HG02943 (cell line): ENCODE results near the gene LIFR.

Source experiments
- ATAC-seq: cut with Tn5 transposase; IDR thresholded peaks from one replicate; pipeline ENCODE4 v1.9.1; 2021; ENCODE audit warnings: mild to moderate bottlenecking, low read depth, moderate library complexity; ENCODE audit not compliant: unreplicated experiment

The LIFR gene

GRCh38 chr5:38553001-38553521 lies 3.4 kb downstream of the LIFR start:
- no peak for ATAC-seq

DNA sequence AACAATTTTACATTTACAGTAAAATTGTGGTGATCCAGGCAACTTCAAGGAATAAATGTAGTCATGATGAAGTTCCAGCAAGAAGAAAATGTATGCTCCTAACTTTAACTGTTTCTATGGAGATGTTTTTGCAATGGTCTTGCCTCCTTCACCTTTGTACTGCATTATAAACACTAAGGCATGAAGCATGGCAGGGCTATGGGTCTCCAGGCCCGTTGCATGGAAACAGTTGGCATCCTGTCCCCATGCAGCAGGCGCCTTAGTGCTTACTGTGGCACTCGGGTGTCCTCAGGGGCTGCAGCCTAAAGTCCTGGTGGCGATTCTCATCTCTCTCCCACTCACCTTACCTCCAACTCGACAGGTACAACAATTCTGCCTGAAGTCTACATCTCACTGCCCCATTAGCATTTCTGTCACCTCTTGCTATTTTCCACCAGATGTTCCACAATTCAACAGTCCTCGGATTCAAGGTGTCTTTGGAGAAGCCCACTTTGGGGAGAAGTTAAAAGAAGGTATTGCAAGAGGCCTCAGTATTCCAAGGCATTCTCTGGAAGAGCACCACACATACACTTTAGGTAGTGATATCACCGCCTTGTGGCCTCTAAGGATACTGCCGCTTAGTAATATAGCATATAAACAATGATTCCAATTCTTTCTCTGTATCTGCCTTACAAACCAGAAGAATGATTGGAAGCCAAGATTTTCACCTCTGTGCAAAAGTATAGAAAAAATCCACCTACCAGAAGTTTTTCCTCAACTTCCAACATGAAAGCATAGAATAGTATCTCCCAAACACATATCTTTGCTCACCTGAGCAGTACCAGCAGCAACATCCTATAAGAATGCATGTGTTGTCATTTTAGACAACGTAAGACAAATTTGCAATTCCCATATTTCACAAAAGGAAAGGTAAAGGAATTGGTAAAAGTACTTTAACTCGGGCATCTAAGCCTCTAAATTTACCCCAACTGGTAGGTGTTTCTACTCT lies 5.1 kb downstream of the LIFR start:
- no peak for ATAC-seq

DNA sequence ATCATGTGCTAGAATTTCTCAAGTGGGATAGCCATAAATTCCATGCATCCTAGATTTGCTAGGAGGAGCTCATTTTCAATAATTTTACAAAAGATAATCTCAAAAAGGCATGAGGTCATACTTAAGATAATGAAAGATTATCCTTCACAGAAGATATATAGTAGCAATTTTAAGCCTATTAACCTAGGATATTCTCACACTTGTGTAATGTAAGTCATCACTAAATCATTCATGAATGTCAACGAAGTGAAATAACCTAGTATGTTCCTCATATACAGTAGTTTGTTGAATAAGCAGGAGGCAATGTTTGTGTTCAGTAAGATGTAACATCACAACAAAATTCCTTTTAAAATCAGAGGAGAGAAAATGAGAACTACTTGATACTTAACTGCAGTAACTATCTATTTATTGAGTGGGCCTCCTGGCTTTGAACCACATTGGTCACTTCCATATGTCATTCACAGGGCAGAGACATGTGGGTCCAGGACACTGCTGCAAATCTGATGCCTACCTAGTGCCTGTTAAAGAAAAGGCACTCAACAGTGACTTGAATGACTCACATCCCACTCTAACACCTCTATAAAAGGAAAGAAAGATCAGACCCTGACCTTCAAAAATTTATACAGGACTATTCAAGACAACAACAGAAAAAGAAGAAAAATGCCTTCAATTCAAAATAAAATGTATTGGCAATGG lies 8.2 kb downstream of the LIFR start:
- ATAC-seq, result no peak

- ATAC-seq, result no peak
Observed at GRCh38 chr5:38547257-38547656, 9.2 kb downstream of the LIFR start.

DNA sequence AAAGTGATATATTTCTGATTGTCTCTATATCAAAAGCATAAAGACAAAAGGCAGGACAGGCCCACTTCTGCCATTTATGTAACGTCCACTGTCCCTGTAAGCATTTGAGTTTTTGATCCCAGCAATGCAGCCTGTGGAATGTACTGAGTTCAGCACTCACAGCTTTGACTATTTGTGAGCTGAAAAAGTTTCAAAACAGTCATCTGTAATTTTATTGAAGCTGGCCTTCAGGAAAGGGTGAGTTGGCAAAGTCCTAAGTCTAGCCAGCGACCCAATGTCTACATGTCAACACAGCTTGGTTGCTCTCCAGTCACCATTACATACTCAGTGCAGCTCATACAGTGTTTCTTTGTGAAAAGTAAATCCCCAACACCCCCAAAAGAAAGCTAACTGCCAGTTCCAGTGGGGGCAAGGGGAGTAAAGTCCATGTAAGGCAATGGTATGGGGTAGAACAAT lies 9.7 kb downstream of the LIFR start:
- ATAC-seq, result no peak

DNA sequence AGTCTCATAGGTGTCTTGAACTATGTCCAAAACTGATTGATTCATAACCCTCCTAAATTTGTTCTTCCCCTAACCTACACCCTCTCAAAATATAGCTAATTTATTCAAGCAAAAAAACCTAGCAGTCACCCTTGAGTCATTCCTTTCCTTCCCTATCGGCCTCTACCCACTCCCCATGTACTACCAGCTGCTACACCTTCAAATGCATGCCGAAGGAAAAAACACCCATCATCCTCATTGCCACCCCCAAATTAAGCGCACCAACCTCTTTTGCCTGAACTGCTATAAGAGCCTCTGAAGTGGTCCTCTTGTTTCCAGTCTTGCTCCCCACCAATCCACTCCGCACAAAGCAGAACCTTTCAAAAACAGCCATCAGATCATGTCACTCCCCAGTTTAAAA lies 12.6 kb downstream of the LIFR start:
- no peak for ATAC-seq

DNA sequence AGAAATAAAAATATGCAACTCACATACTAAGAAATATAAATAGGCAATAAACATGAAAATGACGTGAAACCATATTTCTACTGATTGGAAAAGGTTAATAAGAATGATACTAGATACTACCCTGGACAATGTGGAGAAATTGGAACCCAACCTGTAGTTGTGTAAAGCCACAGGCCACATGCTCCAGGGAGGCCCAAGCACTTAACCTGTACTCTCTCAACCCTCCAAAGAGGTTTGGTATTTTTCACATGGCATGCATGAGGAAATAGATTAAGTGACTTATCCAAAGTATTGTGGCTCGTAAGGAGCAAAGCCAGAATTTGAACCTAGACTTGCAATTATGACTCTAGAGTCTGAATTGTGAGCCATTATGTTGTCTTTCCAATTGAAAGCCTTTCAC lies 13.4 kb downstream of the LIFR start:
- ATAC-seq, result no peak

DNA sequence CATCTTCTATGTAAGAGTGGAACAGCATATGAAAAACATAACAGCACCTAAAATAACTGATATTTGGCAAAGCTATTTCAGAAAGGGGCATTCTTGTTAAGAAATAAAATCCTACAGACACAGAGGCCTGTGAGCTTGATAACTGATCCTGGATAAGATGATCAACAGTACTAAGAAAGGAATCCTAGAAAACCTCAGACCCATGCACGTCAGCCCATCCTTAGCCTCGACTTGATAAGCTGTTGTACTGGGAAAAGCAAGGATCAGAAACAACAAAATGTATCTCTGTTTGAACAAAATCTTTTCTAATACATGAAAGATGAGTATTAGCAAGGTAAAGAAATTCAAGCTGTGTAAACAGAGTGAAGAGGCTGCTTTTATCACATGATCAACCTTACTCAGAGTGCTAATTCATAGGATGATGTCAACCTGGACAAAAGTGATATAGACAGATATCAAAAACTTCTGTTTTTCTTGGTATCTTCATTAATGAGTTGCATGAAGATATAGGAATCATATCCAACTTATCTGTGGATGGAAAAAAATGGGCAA lies 15.2 kb downstream of the LIFR start:
- no peak for ATAC-seq

DNA sequence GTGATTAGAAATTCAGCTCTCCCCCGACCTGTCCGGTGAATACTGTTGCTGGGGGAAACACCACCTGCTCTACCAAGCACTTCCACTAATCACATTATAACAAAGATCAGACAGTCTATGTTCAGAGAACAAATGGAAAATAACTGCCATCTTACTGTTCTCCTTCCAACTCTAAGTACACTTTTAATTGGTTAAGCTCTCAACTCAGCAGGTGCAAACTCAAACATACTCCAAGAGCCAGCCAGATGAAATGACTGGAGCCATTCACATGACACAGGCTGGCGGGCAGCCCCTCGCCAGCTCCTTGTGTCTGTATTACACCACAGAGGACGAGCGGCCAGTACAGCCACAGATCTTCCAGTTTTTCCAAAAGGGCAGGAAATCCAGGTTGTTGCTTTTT lies 16.1 kb downstream of the LIFR start:
- no peak for ATAC-seq

DNA sequence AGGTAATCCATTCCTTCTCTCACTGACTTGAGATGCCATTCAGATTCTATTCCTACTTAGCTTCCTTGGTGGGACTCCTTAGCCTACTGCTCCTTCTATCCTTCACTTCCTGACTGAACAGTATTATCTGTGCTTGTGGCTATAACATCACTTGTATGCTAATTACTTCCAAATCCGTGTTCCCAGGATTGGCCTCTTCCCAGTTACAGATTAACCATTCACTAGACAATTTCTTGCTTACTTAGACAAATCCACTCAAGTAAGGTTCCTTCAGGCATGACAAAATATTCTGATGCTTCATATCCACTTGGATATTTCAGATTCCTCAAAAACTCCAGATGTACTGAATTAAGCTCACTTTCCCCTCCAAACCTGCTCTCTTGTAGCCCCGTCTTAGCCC lies 18.3 kb downstream of the LIFR start:
- ATAC-seq, result no peak

GRCh38 chr5:38537505-38537904 lies 18.9 kb downstream of the LIFR start:
- ATAC-seq, result no peak

DNA sequence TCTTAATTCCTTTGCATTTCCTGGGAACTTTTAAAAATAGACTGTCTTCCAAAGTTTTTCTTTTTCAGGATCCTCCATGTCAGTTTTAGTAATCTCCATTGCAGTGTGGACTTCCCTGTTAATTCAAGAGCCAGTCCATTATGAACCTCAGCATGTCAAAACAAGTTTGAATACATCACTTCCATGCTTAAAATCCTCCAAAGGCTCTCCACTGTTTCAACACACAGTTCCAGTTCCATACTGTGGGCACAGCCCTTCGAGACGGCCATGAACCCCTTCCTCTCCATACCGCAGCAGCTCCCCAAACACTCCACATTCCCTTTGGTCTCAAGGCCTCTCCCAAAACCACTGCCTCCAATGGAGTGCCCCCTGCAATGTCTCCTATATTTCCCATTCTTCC lies 19.5 kb downstream of the LIFR start:
- ATAC-seq, result no peak

DNA sequence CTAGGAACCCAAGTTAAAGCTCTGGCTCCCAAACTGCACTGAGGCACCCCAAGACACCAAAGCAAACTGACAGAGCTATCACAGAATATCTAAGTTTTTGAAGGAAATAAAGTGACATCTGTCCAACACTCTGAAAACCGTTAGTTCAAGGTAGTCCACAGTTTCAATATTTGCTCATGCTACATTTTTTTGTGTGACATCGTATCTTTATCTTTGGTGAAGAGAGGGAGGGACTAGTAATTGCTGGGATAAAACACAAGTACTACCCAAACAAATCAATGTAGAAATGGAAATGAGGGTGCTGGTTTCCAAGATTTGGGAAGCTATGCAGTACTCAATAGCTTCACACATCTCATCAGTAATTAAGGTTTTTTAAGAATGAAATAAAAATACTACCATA lies 20.6 kb downstream of the LIFR start:
- no peak for ATAC-seq

DNA sequence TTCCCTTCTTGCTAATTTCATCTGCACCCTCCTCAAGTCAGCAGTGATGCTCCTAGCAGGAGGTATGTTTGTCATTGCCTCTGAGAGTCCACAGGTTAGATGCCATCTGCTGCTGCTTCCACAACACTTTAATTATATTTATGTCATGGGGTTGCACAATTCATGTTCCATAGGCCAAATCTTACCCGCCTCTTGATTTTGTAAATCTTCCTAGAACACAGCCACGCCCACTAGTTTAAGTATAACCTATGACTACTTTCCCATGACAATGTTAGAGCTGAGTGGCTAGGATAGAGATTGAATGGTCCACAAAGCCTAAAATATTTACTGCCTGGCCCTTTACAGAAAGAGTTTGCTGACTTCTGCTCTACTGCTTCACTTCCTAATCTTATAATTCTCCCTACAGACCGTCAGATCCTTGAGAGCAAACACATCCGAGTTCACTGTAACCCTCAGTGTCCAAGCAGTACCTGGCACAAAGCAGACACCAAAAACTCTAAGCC lies 21.1 kb downstream of the LIFR start:
- no peak for ATAC-seq

GRCh38 chr5:38534156-38534453 lies 22.3 kb downstream of the LIFR start:
- ATAC-seq, result no peak

GRCh38 chr5:38533286-38534155 lies 22.9 kb downstream of the LIFR start:
- no peak for ATAC-seq

DNA sequence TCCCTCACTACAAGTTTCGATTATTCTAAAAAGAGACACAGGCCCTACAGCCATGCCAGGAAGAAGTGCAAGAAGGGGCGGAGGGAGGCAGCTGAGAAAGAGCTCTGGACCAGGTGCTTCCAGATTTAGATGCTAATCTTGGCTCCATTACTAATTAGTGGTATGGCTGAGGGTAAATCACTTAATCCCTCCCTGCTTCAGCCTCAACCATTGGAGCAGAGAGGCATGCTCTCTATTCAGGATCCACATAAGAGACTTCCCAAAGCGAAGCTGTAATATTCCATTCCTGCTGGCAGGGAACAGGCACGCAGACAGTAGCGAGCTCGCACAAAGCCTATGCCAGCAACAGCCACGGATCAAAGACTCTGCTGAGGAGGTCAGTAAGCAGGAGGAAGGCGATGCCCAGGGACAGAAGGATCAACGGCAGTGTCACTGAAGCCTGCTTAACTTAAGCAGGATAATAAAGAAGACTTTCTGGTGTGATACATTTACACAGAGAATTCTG lies 24.2 kb downstream of the LIFR start:
- ATAC-seq, result no peak

DNA sequence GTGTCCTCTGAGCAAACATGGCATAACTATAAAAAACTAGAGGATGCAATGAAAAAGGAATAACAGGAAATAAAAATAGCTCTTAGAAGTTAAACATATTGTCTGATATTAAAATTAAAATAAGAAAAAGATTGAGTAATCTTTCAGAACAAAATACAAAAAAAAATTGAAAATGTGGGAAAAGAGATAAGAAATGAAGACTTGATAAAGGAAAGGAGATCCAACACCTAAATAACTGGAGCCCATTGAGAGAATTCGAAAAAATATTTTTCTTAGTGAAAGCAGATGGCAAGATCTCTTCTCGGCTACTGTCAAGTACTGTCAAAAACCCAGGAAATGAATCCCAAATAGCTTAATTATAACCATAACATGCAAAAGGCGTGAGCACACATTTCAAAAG lies 24.9 kb downstream of the LIFR start:
- ATAC-seq, result no peak

GRCh38 chr5:38529955-38530646 lies 26.3 kb downstream of the LIFR start:
- no peak for ATAC-seq
